Neural cell (in vitro differentiated cells): ENCODE data around the gene ZNF521. TPM values are rescaled to one million over a fixed set of nuclear protein-coding genes. Genes with fewer than 3 reads are reported as not detected.

Experiments
- H2AFZ ChIP-seq: fragments of 200-600, 300-800 bp; sonication (generic), shearing (Covaris generic); 2 replicates; pipeline ENCODE4 v1.6.0; 2014; ENCODE audit warnings: low read depth, mild to moderate bottlenecking, antibody characterized with exemption, low read length, moderate library complexity
- H3F3A ChIP-seq: fragments of 200-600 bp; shearing (Covaris generic); 2 replicates; pipeline ENCODE4 v1.6.1; 2016; ENCODE audit warnings: mild to moderate bottlenecking, moderate library complexity, mixed read lengths, antibody characterized with exemption, low read length; ENCODE audit not compliant: insufficient read depth, poor library complexity, severe bottlenecking
- H3K27ac ChIP-seq: fragments of 200-600, 300-800 bp; sonication (generic), shearing (Covaris generic); 2 replicates; pipeline ENCODE4 v1.5.1; 2014; ENCODE audit warnings: mild to moderate bottlenecking, low read length, moderate library complexity
- H3K27me3 ChIP-seq: fragments of 300-800, 200-600 bp; sonication (generic), shearing (Covaris generic); 2 replicates; pipeline ENCODE4 v1.6.0; 2014; ENCODE audit warnings: mild to moderate bottlenecking, low read depth, low read length, moderate library complexity; ENCODE audit not compliant: insufficient read depth
- H3K36me3 ChIP-seq: fragments of 300-800, 200-600 bp; sonication (generic), shearing (Covaris generic); 2 replicates; pipeline ENCODE4 v1.5.1; 2014; ENCODE audit warnings: mild to moderate bottlenecking, antibody characterized with exemption, low read length, moderate library complexity; ENCODE audit not compliant: insufficient read depth
- H3K4me2 ChIP-seq: fragments of 300-800, 200-600 bp; sonication (generic), shearing (Covaris generic); 2 replicates; pipeline ENCODE4 v1.6.0; 2014; ENCODE audit warnings: mild to moderate bottlenecking, low read length
- H3K4me3 ChIP-seq: fragments of 300-800, 200-600 bp; sonication (generic), shearing (Covaris generic); 2 replicates; pipeline ENCODE4 v1.5.1; 2014; ENCODE audit warnings: mild to moderate bottlenecking, low read length, moderate library complexity
- H3K79me2 ChIP-seq: fragments of 200-600 bp; shearing (Covaris generic); replicated peaks from 2 replicates; pipeline ENCODE4 v1.6.0; 2014; ENCODE audit warnings: mild to moderate bottlenecking, low read length, moderate library complexity; ENCODE audit not compliant: insufficient read depth
- H3K9ac ChIP-seq: fragments of 300-800, 200-600 bp; sonication (generic), shearing (Covaris generic); 2 replicates; pipeline ENCODE4 v1.6.1; 2016; ENCODE audit warnings: mild to moderate bottlenecking, low read length, mixed read lengths
- H3K9me2 ChIP-seq: fragments of 200-600 bp; shearing (Covaris generic); 2 replicates; pipeline ENCODE4 v1.6.1; 2016; ENCODE audit warnings: mild to moderate bottlenecking, low read length, mixed read lengths; ENCODE audit not compliant: insufficient read depth
- H3K9me3 ChIP-seq: fragments of 200-600, 300-800 bp; sonication (generic), shearing (Covaris generic); 2 replicates; pipeline ENCODE4 v1.6.1; 2016; ENCODE audit warnings: mild to moderate bottlenecking, mixed run types, low read length, moderate library complexity, mixed read lengths
- H4K20me1 ChIP-seq: fragments of 200-600 bp; shearing (Covaris generic); 2 replicates; pipeline ENCODE4 v1.6.1; 2016; ENCODE audit warnings: mild to moderate bottlenecking, mixed run types; ENCODE audit not compliant: insufficient read depth
- EP300 ChIP-seq: fragments of 450-650 bp; conservative IDR thresholded peaks from 2 replicates; pipeline ENCODE4 v1.6.1; 2014; ENCODE audit warnings: antibody characterized with exemption, mild to moderate bottlenecking, moderate library complexity; ENCODE audit not compliant: poor library complexity, severe bottlenecking
- EZH2 ChIP-seq: fragments of 200-600, 300-800 bp; shearing (Covaris generic), sonication (generic); IDR thresholded peaks from 2 replicates; pipeline ENCODE4 v1.6.1; 2014; ENCODE audit warnings: antibody characterized with exemption, low read length, borderline replicate concordance, mild to moderate bottlenecking; ENCODE audit not compliant: insufficient read depth, poor library complexity, severe bottlenecking
- MXI1 ChIP-seq: fragments of 450-650 bp; conservative IDR thresholded peaks from 2 replicates; pipeline ENCODE4 v1.6.1; 2014; ENCODE audit warnings: antibody characterized with exemption, mild to moderate bottlenecking; ENCODE audit not compliant: poor library complexity, severe bottlenecking
- POLR2AphosphoS5 ChIP-seq: IDR thresholded peaks from 2 replicates; pipeline ENCODE4 v1.6.1; 2012
- RAD21 ChIP-seq: fragments of 450-650 bp; conservative IDR thresholded peaks from 2 replicates; pipeline ENCODE4 v1.6.1; 2014; ENCODE audit warnings: antibody characterized with exemption, mild to moderate bottlenecking, moderate library complexity
- SMC3 ChIP-seq: fragments of 450-650 bp; conservative IDR thresholded peaks from 2 replicates; pipeline ENCODE4 v1.6.1; 2014; ENCODE audit warnings: antibody characterized with exemption, mild to moderate bottlenecking, moderate library complexity; ENCODE audit not compliant: poor library complexity
- TAF1 ChIP-seq: IDR thresholded peaks from 2 replicates; pipeline ENCODE4 v1.6.1; 2012; ENCODE audit warnings: low read depth
- polyA plus RNA-seq: library from polyadenylated mRNA; depleted of rRNA; stranded (reverse); fragments of >200 nt; gene quantifications from 2 replicates; pipeline ENCODE4 v1.2.3, GENCODE V29; 2014
- TF ChIP-seq, protein P1 (sequence below): fragments of 450-650 bp; IDR thresholded peaks from 2 replicates; pipeline ENCODE4 v1.5.1; 2014; ENCODE audit warnings: antibody characterized with exemption, mild to moderate bottlenecking, moderate library complexity; ENCODE audit not compliant: poor library complexity, severe bottlenecking
- TF ChIP-seq, protein P2 (sequence below): IDR thresholded peaks from 2 replicates; pipeline ENCODE4 v1.6.1; 2012; ENCODE audit warnings: borderline replicate concordance

Gene ZNF521
- polyA plus RNA-seq, 1 donor from 2014 or later = 101 TPM

DNA sequence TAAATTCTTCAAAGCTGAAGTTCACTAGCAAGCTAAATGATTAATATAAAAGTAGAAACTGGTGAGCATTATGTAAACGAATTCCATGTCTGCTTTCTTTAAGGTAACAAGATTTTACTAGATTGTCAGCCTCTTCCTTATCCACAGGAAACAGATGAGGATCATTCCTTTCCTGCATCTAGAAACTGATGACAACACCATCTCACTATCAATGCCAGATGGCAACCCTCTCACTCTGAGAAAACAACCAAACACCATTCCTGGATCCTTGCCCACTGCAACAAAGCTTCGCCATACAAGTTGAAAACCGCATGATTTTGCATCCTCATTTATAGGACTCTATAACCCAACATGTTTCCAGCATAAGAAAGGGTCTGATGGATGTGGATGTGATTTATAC, 122.9 kb downstream of the ZNF521 start:
- Histone ChIP-seq H3F3A (no peaks in the 10 kb centered on the region), H3K4me2 (no peak overlapping the region), H4K20me1 (no peaks in the 10 kb centered on the region), H3K9me3 (no peaks in the 10 kb centered on the region), H3K27ac (no peak overlapping the region), H3K27me3 (no peaks in the 10 kb centered on the region), H2AFZ (no peak overlapping the region), H3K9ac (no peak overlapping the region), H3K9me2 (no peaks in the 10 kb centered on the region), H3K79me2 (peaks cover 16% of the 10 kb centered on the region), H3K36me3 (peaks cover 19% of the 10 kb centered on the region), H3K4me3 (no peak overlapping the region)
- TF ChIP-seq EZH2 = no peak
- no peak for TF ChIP-seq RAD21
- TF ChIP-seq POLR2AphosphoS5 = no peak

DNA sequence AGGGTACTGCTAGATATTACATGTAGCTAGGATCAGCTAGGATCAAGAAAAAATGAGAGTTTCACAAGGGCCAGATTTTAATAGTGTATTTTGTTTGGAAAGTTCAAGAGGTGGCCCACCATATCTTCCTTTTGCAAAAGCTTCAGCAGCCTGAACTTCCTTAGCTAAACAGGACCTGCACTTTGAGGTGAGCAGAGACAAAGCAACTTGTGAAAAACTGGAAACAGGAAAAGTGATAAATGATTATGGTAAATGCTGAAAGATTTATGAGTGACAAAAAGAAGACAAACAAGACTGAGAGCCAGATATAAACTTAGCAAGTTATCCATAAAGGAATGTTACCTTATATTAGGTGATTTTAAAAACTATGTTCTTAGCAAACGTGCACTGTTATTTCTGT, 123.6 kb downstream of the ZNF521 start:
- Histone ChIP-seq H2AFZ (no peak overlapping the region), H3K27ac (no peak overlapping the region), H3K9ac (no peak overlapping the region), H3K27me3 (no peaks in the 10 kb centered on the region), H3K4me2 (no peak overlapping the region), H3K36me3 (peaks cover 19% of the 10 kb centered on the region), H3K79me2 (peaks cover 16% of the 10 kb centered on the region), H3F3A (no peaks in the 10 kb centered on the region), H3K4me3 (no peak overlapping the region), H3K9me3 (no peaks in the 10 kb centered on the region), H3K9me2 (no peaks in the 10 kb centered on the region), H4K20me1 (no peaks in the 10 kb centered on the region)
- TF ChIP-seq, protein P1, sequence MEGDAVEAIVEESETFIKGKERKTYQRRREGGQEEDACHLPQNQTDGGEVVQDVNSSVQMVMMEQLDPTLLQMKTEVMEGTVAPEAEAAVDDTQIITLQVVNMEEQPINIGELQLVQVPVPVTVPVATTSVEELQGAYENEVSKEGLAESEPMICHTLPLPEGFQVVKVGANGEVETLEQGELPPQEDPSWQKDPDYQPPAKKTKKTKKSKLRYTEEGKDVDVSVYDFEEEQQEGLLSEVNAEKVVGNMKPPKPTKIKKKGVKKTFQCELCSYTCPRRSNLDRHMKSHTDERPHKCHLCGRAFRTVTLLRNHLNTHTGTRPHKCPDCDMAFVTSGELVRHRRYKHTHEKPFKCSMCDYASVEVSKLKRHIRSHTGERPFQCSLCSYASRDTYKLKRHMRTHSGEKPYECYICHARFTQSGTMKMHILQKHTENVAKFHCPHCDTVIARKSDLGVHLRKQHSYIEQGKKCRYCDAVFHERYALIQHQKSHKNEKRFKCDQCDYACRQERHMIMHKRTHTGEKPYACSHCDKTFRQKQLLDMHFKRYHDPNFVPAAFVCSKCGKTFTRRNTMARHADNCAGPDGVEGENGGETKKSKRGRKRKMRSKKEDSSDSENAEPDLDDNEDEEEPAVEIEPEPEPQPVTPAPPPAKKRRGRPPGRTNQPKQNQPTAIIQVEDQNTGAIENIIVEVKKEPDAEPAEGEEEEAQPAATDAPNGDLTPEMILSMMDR = no peak
- TF ChIP-seq, protein P2, sequence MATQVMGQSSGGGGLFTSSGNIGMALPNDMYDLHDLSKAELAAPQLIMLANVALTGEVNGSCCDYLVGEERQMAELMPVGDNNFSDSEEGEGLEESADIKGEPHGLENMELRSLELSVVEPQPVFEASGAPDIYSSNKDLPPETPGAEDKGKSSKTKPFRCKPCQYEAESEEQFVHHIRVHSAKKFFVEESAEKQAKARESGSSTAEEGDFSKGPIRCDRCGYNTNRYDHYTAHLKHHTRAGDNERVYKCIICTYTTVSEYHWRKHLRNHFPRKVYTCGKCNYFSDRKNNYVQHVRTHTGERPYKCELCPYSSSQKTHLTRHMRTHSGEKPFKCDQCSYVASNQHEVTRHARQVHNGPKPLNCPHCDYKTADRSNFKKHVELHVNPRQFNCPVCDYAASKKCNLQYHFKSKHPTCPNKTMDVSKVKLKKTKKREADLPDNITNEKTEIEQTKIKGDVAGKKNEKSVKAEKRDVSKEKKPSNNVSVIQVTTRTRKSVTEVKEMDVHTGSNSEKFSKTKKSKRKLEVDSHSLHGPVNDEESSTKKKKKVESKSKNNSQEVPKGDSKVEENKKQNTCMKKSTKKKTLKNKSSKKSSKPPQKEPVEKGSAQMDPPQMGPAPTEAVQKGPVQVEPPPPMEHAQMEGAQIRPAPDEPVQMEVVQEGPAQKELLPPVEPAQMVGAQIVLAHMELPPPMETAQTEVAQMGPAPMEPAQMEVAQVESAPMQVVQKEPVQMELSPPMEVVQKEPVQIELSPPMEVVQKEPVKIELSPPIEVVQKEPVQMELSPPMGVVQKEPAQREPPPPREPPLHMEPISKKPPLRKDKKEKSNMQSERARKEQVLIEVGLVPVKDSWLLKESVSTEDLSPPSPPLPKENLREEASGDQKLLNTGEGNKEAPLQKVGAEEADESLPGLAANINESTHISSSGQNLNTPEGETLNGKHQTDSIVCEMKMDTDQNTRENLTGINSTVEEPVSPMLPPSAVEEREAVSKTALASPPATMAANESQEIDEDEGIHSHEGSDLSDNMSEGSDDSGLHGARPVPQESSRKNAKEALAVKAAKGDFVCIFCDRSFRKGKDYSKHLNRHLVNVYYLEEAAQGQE = no peak
- TF ChIP-seq MXI1 (no peak), SMC3 (no peak), TAF1 (no peak), EZH2 (no peak), RAD21 (no peak), POLR2AphosphoS5 (no peak), EP300 (no peak)

DNA sequence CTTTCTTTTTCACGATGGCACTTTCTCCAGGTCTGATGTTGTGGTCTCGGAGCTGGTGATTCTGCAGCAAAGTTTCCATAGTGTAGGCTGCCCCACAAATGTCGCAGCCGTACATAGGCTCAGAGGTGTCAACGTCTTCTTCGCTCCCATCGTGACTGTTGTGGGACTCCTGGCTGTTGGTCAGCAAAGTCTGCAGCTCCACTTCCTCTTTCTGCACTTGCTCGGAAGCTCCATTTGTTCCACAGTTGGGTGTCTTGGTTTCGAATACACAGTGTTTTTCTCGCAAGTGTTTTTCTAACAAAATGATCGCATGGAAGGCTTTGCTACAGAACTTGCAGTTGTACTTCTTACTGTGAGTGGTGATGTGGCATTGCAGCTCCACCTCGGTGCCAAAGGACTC, 126.8 kb downstream of the ZNF521 start:
- Histone ChIP-seq H3K4me2 (no peak overlapping the region), H3K9me3 (no peaks in the 10 kb centered on the region), H3K27ac (no peak overlapping the region), H3K9ac (no peak overlapping the region), H3K27me3 (no peaks in the 10 kb centered on the region), H3K79me2 (peaks cover 19% of the 10 kb centered on the region), H3K4me3 (no peak overlapping the region), H3K9me2 (no peaks in the 10 kb centered on the region), H3F3A (no peaks in the 10 kb centered on the region), H2AFZ (no peak overlapping the region), H4K20me1 (no peaks in the 10 kb centered on the region), H3K36me3 (peaks cover 19% of the 10 kb centered on the region)
- no peak for TF ChIP-seq SMC3
- no peak for TF ChIP-seq EZH2
- no peak for TF ChIP-seq POLR2AphosphoS5
- TF ChIP-seq, protein P1 = no peak
- no peak for TF ChIP-seq RAD21
- no peak for TF ChIP-seq TAF1
